ENCODE data around the gene BEST2. TPM values are rescaled to one million over a fixed set of nuclear protein-coding genes. Genes with fewer than 3 reads are reported as not detected.

The BEST2 gene
- total RNA-seq, 1 experiment from 2014 or later: 0.70 TPM

GRCh38 chr19:12772323-12772722, 20.7 kb downstream of the BEST2 start:
- no peaks in the 10 kb centered on the region for H3K27me3 Mint-ChIP-seq (ENCODE audit: insufficient read depth, unreplicated experiment)
- intact Hi-C loops (cut with micrococcal nuclease): no loop called here
- CTCF ChIA-PET: interaction anchor here (2.0 to 8.4 kb wide), 4 partner anchors 11 to 76 kb away, joined by 9 to 278 read pairs (median 27); partner anchors contain the start of gene JUNB
- H3K9me3 Mint-ChIP-seq (ENCODE audit: unreplicated experiment): no peaks in the 10 kb centered on the region
- TF ChIP-seq CTCF (IDR thresholded peaks at IDR 0.05; ENCODE audit: unreplicated experiment): no peak
- peaks cover 7% of the 10 kb centered on the region for H3K4me1 Mint-ChIP-seq (ENCODE audit: insufficient read depth, unreplicated experiment)
- POLR2A ChIA-PET: interaction anchor here (0.6 to 10.1 kb wide), 2 partner anchors 22 to 27 kb away, joined by 3 to 410 read pairs; partner anchors contain the start of gene JUNB
- no peak overlapping the region for H3K27ac Mint-ChIP-seq (ENCODE audit: low read depth, unreplicated experiment)
- no TSS peak for BruUV-seq (replicated peaks)
- no peak overlapping the region for H3K4me3 Mint-ChIP-seq (ENCODE audit: unreplicated experiment)
- DNase-seq (ENCODE audit: unreplicated experiment): no peak
- peaks cover 20% of the 10 kb centered on the region for H3K36me3 Mint-ChIP-seq (ENCODE audit: insufficient read depth, unreplicated experiment)

- POLR2A ChIA-PET: interaction anchor here (0.6 to 10.1 kb wide), 8 partner anchors 12 to 118 kb away, joined by 3 to 410 read pairs (median 6); partner anchors contain the start of genes GCDH, JUNB, PRDX2 and THSD8
- CTCF ChIA-PET: interaction anchor here (0.8 to 8.4 kb wide), 8 partner anchors 9 to 75 kb away, joined by 3 to 278 read pairs (median 8); partner anchors contain the start of gene JUNB
- no peak overlapping the region for H3K27ac Mint-ChIP-seq (ENCODE audit: low read depth, unreplicated experiment)
- H3K27me3 Mint-ChIP-seq (ENCODE audit: insufficient read depth, unreplicated experiment): no peaks in the 10 kb centered on the region
- H3K36me3 Mint-ChIP-seq (ENCODE audit: insufficient read depth, unreplicated experiment): peaks cover 11% of the 10 kb centered on the region
- H3K4me1 Mint-ChIP-seq (ENCODE audit: insufficient read depth, unreplicated experiment): peaks cover 12% of the 10 kb centered on the region
- no peak overlapping the region for H3K4me3 Mint-ChIP-seq (ENCODE audit: unreplicated experiment)
- H3K9me3 Mint-ChIP-seq (ENCODE audit: unreplicated experiment): no peaks in the 10 kb centered on the region
- peak; percentile 33 for TF ChIP-seq CTCF (IDR thresholded peaks at IDR 0.05; ENCODE audit: unreplicated experiment)
- intact Hi-C loops (cut with micrococcal nuclease): no loop called here
- DNase-seq (ENCODE audit: unreplicated experiment): peak; percentile 55
- no TSS peak for BruUV-seq (replicated peaks)
Measured at GRCh38 chr19:12773571-12773970, 22.0 kb downstream of the BEST2 start.

GRCh38 chr19:12774588-12775555, 23.3 kb downstream of the BEST2 start, which contains the start of gene HOOK2:
TSS of gene HOOK2 (minus strand) at chr19:12775552. CDS start at chr19:12775449, 103 bp downstream.
- no peak for TF ChIP-seq CTCF (IDR thresholded peaks at IDR 0.05; ENCODE audit: unreplicated experiment)
- H3K36me3 Mint-ChIP-seq (ENCODE audit: insufficient read depth, unreplicated experiment): peaks cover 7% of the 10 kb centered on the region
- ChIA-PET CTCF (interaction anchor here (0.6 to 8.4 kb wide), 9 partner anchors 9 to 151 kb away, joined by 3 to 278 read pairs (median 4); partner anchors contain the start of gene JUNB), POLR2A (interaction anchor here (0.6 to 10.1 kb wide), 12 partner anchors 9 to 163 kb away, joined by 3 to 410 read pairs (median 6); partner anchors contain the start of genes DNASE2, GCDH, JUNB and PRDX2)
- intact Hi-C loops (cut with micrococcal nuclease): loop anchor here (5.0 kb wide), 1 partner anchor 72 kb away; no protein-coding TSS in a partner anchor
- peaks cover 13% of the 10 kb centered on the region for H3K4me1 Mint-ChIP-seq (ENCODE audit: insufficient read depth, unreplicated experiment)
- DNase-seq (ENCODE audit: unreplicated experiment): peak; percentile 84
- peak within 1 kb of the TSS; percentile 74 for H3K4me3 Mint-ChIP-seq (ENCODE audit: unreplicated experiment)
- BruUV-seq (replicated peaks): no TSS peak
- H3K9me3 Mint-ChIP-seq (ENCODE audit: unreplicated experiment): no peaks in the 10 kb centered on the region
- no peaks in the 10 kb centered on the region for H3K27me3 Mint-ChIP-seq (ENCODE audit: insufficient read depth, unreplicated experiment)
- H3K27ac Mint-ChIP-seq (ENCODE audit: low read depth, unreplicated experiment): peak within 1 kb of the TSS; percentile 46
